Activated T-helper 2 cell treated with anti-CD3 and anti-CD28 coated beads, Interferon-gamma antibody, Interleukin-2, Interleukin-4, amounts not matched to agents 10 μg/mL and 5 μg/mL and 100 μg/mL, durations not matched to agents 14 hours and 24 hours and 36 hours (primary cell): ENCODE measurements around the gene WDR87. TPM values are rescaled to one million over a fixed set of nuclear protein-coding genes. Genes with fewer than 3 reads are reported as not detected.
"Not testable (repeated sequence)": the region's sequence is repeated elsewhere in the genome, so short reads cannot be mapped to it uniquely, and the experiment has no call there.

ENCODE experiments used
- DNase-seq: peaks from one replicate; pipeline ENCODE4 v3.0.0; 2021; ENCODE audit warnings: low spot score
- H3K27ac Mint-ChIP-seq: one replicate; pipeline ENCODE4 v1.8.0; 2021; ENCODE audit warnings: mixed read lengths
- H3K27me3 Mint-ChIP-seq: one replicate; pipeline ENCODE4 v1.8.0; 2021; ENCODE audit warnings: low read depth, mixed read lengths
- H3K36me3 Mint-ChIP-seq: one replicate; pipeline ENCODE4 v1.8.0; 2021; ENCODE audit warnings: low read depth, mixed read lengths
- H3K4me1 Mint-ChIP-seq: one replicate; pipeline ENCODE4 v1.8.0; 2021; ENCODE audit warnings: low read depth, mixed read lengths
- H3K4me3 Mint-ChIP-seq: one replicate; pipeline ENCODE4 v1.8.0; 2021; ENCODE audit warnings: low read depth, mild to moderate bottlenecking, moderate library complexity, mixed read lengths
- H3K9me3 Mint-ChIP-seq: one replicate; pipeline ENCODE4 v1.8.0; 2021; ENCODE audit warnings: mixed read lengths
- intact Hi-C: fragments of 100-400 bp; cut with micrococcal nuclease; formaldehyde crosslinking; loops from one replicate; pipeline ENCODE4 v1.15.1; 2023
- total RNA-seq: library from RNA; stranded (reverse); gene quantifications from 2 replicates; pipeline ENCODE4 v1.2.3, GENCODE V29; 2022

Gene WDR87
- total RNA-seq, 1 donor from 2014 or later: not detected

DNA sequence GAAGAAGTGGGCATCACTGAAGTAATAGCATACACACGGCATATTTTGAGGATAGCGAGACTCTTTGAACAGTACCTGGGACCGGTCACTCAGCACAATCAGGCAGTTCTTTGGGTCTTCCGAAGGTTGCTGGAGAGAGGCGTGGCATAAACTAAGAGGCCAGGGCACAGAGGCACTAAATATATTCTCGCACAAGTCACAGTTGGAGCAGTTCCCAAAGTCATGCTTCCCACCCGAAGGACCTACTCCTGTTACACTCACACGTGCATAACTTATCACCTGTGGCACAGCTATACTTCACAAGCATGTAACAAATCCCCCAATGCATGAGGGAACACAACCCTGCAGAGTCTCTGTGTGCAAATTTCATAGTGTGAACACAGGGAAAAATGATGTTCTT, 10.2 kb downstream of the WDR87 start:
- Mint-ChIP-seq H3K4me1 (peaks cover 3% of the 10 kb centered on the region), H3K27me3 (no peaks in the 10 kb centered on the region), H3K27ac (no peak overlapping the region), H3K36me3 (no peaks in the 10 kb centered on the region), H3K4me3 (no peak overlapping the region), H3K9me3 (peaks cover 5% of the 10 kb centered on the region)
- DNase-seq: no peak
- intact Hi-C loops: no loop called here

DNA sequence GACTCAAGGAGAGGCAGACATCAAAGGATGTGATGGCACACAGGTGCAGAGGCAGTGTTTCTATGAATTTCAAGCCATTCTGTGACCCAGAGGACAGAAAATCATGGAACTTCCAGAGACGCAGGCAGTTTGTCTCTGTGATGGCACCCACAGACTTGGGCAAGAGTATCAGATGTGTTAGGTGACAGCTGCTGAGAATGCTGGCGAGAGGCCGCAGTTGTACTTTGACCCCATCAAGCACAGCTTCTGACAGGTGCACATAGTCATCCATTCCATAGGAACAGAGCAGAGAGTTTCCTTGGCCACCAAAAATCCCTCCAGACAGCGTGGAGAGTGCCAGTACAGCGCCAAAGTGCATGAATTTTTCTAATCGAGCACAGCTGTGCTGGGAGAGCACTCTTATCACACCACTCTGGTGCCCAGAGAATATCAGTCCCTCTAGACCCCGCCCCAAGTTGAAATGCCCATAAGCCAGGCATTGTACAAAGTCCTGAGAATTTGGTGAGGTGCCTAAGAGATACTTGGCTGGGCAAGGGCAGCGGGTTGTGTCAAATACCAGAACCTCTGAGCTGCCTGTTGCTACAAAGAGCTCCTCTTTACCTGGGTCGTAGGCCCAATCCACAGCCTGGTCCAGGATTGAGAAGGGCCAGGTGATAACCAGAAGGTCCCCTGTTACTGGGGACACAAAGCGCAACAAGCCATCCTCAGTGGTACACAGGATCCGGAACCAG, 12.4 kb downstream of the WDR87 start:
- H3K4me3 Mint-ChIP-seq: no peak overlapping the region
- no peak for DNase-seq
- H3K36me3 Mint-ChIP-seq: no peaks in the 10 kb centered on the region
- H3K27me3 Mint-ChIP-seq: no peaks in the 10 kb centered on the region
- intact Hi-C loops: no loop called here
- peaks cover 3% of the 10 kb centered on the region for H3K4me1 Mint-ChIP-seq
- peaks cover 5% of the 10 kb centered on the region for H3K9me3 Mint-ChIP-seq
- no peak overlapping the region for H3K27ac Mint-ChIP-seq

DNA sequence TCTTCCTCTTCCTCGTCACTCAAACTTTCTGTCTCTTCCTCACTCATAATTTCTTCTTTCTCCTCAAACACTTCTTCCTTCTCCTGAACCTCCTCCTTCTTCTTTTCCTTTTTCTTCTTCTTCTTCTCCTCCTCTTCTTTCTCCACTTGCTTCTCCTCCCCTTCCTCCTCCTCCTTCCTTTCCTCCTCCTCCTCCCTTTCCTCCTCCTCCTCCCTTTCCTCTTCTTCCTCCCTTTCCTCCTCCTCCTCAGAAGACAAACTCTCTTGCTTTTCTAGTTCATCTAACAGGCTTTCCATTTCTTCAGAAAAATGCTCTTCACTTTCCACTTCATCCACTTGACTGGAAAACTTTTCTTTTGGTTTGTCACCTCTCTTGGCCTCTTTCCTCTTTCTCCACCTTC, 19.8 kb downstream of the WDR87 start:
- peaks cover 12% of the 10 kb centered on the region for H3K9me3 Mint-ChIP-seq
- H3K4me1 Mint-ChIP-seq: no peaks in the 10 kb centered on the region
- no peaks in the 10 kb centered on the region for H3K27me3 Mint-ChIP-seq
- DNase-seq: no peak
- H3K27ac Mint-ChIP-seq: no peak overlapping the region
- H3K4me3 Mint-ChIP-seq: no peak overlapping the region
- no peaks in the 10 kb centered on the region for H3K36me3 Mint-ChIP-seq
- intact Hi-C loops: no loop called here

DNA sequence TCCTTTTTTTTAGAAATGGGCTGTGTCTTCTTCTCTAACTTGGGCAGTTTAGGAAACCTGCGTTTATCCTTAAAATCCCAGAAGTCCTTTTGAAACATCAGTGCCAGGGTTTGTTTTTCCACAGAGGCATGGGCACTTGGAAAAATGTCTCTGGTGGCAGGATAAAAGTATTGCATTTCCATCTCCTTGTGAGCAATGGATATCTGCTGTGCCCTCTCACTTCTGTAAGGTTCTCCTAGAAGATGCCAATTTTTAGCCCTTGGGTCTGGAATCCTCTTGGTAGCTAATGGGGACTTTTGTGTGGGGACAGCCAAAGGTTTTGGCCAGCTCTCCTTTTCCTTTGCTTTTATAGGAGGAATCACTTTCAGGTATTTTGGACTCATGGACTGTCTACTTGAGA, 21.0 kb downstream of the WDR87 start:
- H3K36me3 Mint-ChIP-seq: no peaks in the 10 kb centered on the region
- intact Hi-C loops: no loop called here
- DNase-seq: no peak
- H3K4me1 Mint-ChIP-seq: no peaks in the 10 kb centered on the region
- no peaks in the 10 kb centered on the region for H3K27me3 Mint-ChIP-seq
- no peak overlapping the region for H3K4me3 Mint-ChIP-seq
- no peak overlapping the region for H3K27ac Mint-ChIP-seq
- peaks cover 14% of the 10 kb centered on the region for H3K9me3 Mint-ChIP-seq

DNA sequence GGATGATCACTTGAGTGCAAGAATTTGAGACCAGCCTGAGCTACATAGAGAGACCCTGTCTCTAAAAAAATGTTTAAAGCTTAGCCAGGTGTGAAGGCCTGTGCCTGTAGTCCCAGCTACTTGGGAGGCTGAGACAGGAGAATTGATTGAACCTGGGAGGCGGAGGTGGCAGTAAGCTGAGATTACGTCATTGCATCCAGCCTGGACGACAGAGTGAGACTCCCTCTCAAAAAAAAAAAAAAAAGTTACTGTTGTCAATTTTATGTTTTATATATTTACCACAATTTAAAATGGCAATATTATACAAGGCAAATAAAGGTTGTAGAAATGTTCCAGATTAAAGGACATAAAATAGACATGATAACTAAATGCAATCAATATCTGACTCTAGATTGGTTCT, 29.2 kb downstream of the WDR87 start:
- H3K36me3 Mint-ChIP-seq: no peaks in the 10 kb centered on the region
- intact Hi-C loops: no loop called here
- no peaks in the 10 kb centered on the region for H3K4me1 Mint-ChIP-seq
- H3K4me3 Mint-ChIP-seq: no peak overlapping the region
- peaks cover 36% of the 10 kb centered on the region for H3K9me3 Mint-ChIP-seq
- H3K27me3 Mint-ChIP-seq: no peaks in the 10 kb centered on the region
- no peak overlapping the region for H3K27ac Mint-ChIP-seq
- no peak for DNase-seq

DNA sequence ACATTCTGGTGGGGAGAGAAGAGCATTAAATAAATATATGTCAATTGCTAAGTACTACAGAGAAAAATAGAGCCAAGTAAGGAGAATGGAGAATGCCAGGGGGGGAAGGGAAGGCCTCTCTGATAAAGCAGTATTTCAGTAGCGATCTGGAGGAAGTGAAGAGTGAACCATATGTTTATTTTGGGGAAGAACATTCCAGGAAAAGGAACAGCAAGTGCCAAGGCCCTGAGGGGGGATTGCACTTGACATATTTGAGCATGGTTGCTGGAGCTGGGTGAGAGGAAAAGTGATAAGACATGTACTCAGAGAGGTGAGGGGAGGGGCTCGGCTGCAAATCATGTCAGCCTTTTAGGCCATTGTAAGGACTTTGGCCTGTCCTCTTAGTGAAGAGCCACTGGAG, 30.4 kb downstream of the WDR87 start:
- intact Hi-C loops: no loop called here
- H3K9me3 Mint-ChIP-seq: peaks cover 33% of the 10 kb centered on the region
- H3K27ac Mint-ChIP-seq: no peak overlapping the region
- no peak overlapping the region for H3K4me3 Mint-ChIP-seq
- no peaks in the 10 kb centered on the region for H3K4me1 Mint-ChIP-seq
- no peaks in the 10 kb centered on the region for H3K27me3 Mint-ChIP-seq
- H3K36me3 Mint-ChIP-seq: no peaks in the 10 kb centered on the region
- DNase-seq: no peak

DNA sequence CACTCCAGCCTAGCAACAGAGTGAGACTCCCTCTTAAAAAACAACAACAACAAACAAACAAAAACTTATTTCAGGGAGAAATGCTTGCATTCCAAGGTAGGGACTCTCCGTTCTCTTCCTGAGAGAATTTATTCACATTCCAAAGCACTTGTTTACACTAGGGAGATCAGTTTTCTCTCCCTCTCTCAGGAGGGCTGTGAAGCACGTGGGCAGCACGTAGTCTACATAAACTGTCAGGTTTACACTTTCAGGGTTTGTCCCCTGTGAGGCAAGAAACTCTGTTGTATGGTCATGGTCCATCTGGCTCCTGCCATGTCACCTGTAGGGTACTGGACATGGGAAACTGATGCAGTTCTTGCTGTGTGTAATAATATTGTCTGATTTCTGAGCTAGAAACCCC, 31.6 kb downstream of the WDR87 start:
- peaks cover 41% of the 10 kb centered on the region for H3K9me3 Mint-ChIP-seq
- no peak for DNase-seq
- no peaks in the 10 kb centered on the region for H3K4me1 Mint-ChIP-seq
- H3K4me3 Mint-ChIP-seq: no peak overlapping the region
- no peaks in the 10 kb centered on the region for H3K27me3 Mint-ChIP-seq
- H3K36me3 Mint-ChIP-seq: no peaks in the 10 kb centered on the region
- intact Hi-C loops: no loop called here
- no peak overlapping the region for H3K27ac Mint-ChIP-seq

DNA sequence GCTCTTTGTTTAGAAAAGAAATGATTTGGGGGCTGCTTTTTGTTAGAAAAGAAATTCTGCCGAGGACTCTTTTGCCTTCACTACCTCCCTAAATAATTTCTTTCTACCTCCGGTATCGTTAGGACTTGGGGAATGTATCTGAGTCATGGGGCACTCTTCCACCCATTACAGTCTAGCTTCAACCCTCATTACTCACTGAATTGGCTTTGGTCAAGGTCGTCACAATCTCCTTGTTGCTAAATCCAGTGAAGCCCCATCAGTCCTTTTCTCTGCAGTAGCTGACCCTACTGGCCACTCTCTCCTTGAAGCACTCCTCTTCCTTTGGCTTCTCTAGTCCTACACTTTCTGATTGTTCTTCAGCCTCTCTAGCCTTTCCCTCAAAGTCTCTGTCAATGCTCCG, 34.0 kb downstream of the WDR87 start:
- H3K27ac Mint-ChIP-seq: no peak overlapping the region
- H3K9me3 Mint-ChIP-seq: peaks cover 47% of the 10 kb centered on the region
- no peaks in the 10 kb centered on the region for H3K36me3 Mint-ChIP-seq
- no peaks in the 10 kb centered on the region for H3K27me3 Mint-ChIP-seq
- intact Hi-C loops: no loop called here
- H3K4me1 Mint-ChIP-seq: no peaks in the 10 kb centered on the region
- no peak overlapping the region for H3K4me3 Mint-ChIP-seq
- no peak for DNase-seq

DNA sequence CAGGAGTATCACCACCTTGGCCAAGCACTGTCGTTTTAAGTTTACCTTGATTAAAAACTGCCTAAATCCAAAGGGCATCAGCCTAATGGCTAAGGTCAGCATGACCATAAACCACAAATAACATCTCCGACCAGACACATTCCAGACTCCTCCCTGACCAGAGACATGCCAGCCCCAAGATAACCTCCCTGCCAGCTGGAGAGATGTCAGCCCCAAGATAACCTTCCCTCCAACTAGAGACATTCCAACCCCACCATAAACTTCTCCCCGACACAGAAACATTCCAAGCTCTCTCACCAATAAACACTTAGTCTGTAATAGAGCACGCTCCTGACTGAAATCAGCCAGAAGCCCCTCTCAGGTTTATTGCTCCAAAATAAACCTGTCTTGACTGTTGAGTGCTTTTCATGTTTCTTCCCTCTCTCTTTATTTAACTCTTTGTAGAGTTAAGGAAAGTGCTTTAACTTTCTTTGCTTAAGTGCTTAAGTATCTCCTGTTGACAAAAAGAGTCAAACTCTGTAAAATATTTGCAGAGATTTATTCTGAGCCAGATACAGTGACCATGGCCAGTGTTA, 36.5 kb downstream of the WDR87 start:
- H3K4me3 Mint-ChIP-seq: no peak overlapping the region
- no peak overlapping the region for H3K27ac Mint-ChIP-seq
- no peaks in the 10 kb centered on the region for H3K4me1 Mint-ChIP-seq
- no peak for DNase-seq
- no peaks in the 10 kb centered on the region for H3K27me3 Mint-ChIP-seq
- H3K9me3 Mint-ChIP-seq: peaks cover 47% of the 10 kb centered on the region
- intact Hi-C loops: no loop called here
- H3K36me3 Mint-ChIP-seq: no peaks in the 10 kb centered on the region

DNA sequence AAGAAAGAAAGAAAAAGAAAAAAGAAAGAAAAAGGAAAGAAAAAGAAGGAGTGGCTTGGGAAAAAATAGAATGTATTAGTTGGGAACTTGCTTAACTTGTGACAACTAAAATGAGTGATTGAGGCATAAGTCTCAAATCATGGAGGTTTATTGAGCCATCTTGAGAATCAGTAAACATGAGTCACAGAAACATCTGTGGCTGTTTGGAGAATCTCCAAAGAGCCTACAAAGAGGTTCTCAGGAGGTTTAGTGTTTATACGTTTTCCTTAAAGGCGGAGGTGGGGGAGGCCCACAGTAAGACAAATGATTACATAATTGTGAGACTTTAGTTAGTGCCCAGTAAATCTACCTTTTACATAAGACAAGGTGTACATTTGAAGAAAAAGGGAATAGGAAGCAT, 38.6 kb downstream of the WDR87 start:
- H3K9me3 Mint-ChIP-seq: peaks cover 57% of the 10 kb centered on the region

DNA sequence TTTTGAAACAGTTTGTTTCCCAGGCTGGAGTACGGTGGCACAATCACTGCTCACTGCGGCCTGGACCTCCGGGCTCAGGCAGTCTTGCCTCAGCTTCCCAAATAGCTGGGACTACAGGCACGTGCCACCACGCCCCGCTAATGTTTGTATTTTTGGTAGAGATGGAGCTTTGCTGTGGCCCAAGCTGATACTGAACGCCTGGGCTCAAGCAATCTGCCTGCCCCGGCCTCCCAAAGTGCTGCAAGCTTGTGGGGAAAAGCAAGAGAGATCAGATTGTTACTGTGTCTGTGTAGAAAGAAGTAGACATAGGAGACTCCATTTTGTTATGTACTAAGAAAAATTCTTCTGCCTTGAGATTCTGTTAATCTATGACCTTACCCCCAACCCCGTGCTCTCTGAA, 40.5 kb downstream of the WDR87 start:
- H3K4me3 Mint-ChIP-seq, H3K4me1 Mint-ChIP-seq, H3K27me3 Mint-ChIP-seq, DNase-seq, intact Hi-C loops, H3K27ac Mint-ChIP-seq, H3K36me3 Mint-ChIP-seq: not testable (repeated sequence)
- H3K9me3 Mint-ChIP-seq: peaks cover 46% of the 10 kb centered on the region

More for the DNA sequence above, 38.6 kb downstream of the WDR87 start:
- H3K4me3 Mint-ChIP-seq: no peak overlapping the region
- DNase-seq: no peak
- H3K27me3 Mint-ChIP-seq: no peaks in the 10 kb centered on the region
- no peak overlapping the region for H3K27ac Mint-ChIP-seq
- H3K36me3 Mint-ChIP-seq: no peaks in the 10 kb centered on the region
- intact Hi-C loops: no loop called here
- H3K4me1 Mint-ChIP-seq: no peaks in the 10 kb centered on the region

DNA sequence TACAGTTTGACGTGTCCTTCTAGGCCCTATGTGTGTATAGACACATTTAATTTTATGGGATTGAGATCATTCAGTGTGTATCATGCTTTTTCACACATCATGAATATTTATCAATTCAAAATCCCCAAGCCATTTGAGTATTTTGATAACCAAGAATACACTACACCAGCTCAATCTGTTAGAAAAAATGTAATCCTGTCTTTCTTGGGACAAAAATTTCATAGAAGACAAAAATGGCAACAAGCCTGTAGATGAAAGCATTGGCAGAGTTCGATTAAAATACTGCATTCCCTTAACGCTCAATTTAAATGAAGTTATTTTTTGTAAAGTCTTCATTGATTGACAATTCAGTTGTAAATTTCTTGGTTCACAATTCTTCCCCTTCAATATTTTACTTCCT, 41.9 kb downstream of the WDR87 start:
- no peaks in the 10 kb centered on the region for H3K36me3 Mint-ChIP-seq
- DNase-seq: no peak
- H3K9me3 Mint-ChIP-seq: peaks cover 36% of the 10 kb centered on the region
- H3K4me3 Mint-ChIP-seq: no peak overlapping the region
- no peaks in the 10 kb centered on the region for H3K4me1 Mint-ChIP-seq
- no peaks in the 10 kb centered on the region for H3K27me3 Mint-ChIP-seq
- no peak overlapping the region for H3K27ac Mint-ChIP-seq
- intact Hi-C loops: no loop called here

DNA sequence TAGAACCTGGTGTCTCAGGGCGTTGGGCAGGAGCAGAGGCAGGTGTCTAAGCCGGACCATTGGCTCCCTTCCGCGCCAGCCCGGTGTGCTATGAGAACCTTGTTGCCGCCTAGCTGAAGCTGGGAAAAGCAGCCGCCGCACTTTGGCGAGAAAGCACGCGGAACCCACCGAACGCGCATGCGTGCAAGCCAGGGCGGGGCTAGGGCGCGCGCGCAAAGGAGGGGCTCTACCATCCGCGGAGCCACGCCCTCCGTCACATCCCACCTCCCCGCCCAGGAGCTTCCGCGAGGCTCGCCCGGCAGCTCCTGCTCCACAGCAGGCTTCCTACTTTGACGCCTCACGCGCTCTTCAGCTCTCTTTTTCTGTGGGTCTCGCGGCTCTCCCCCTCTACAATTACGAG, 51.3 kb downstream of the WDR87 start:
- intact Hi-C loops: no loop called here
- no peak overlapping the region for H3K27ac Mint-ChIP-seq
- H3K9me3 Mint-ChIP-seq: peaks cover 20% of the 10 kb centered on the region
- H3K27me3 Mint-ChIP-seq: no peaks in the 10 kb centered on the region
- H3K36me3 Mint-ChIP-seq: no peaks in the 10 kb centered on the region
- DNase-seq: peak; percentile 9
- no peaks in the 10 kb centered on the region for H3K4me1 Mint-ChIP-seq
- H3K4me3 Mint-ChIP-seq: no peak overlapping the region
